ENCODE data around the gene F7.

Gene F7

GRCh38 chr13:113096052-113096744 lies 9.4 kb upstream of the F7 start:
- TF ChIP-seq, protein P1, sequence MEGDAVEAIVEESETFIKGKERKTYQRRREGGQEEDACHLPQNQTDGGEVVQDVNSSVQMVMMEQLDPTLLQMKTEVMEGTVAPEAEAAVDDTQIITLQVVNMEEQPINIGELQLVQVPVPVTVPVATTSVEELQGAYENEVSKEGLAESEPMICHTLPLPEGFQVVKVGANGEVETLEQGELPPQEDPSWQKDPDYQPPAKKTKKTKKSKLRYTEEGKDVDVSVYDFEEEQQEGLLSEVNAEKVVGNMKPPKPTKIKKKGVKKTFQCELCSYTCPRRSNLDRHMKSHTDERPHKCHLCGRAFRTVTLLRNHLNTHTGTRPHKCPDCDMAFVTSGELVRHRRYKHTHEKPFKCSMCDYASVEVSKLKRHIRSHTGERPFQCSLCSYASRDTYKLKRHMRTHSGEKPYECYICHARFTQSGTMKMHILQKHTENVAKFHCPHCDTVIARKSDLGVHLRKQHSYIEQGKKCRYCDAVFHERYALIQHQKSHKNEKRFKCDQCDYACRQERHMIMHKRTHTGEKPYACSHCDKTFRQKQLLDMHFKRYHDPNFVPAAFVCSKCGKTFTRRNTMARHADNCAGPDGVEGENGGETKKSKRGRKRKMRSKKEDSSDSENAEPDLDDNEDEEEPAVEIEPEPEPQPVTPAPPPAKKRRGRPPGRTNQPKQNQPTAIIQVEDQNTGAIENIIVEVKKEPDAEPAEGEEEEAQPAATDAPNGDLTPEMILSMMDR (IDR thresholded peaks at IDR 0.05), result no peak

DNA sequence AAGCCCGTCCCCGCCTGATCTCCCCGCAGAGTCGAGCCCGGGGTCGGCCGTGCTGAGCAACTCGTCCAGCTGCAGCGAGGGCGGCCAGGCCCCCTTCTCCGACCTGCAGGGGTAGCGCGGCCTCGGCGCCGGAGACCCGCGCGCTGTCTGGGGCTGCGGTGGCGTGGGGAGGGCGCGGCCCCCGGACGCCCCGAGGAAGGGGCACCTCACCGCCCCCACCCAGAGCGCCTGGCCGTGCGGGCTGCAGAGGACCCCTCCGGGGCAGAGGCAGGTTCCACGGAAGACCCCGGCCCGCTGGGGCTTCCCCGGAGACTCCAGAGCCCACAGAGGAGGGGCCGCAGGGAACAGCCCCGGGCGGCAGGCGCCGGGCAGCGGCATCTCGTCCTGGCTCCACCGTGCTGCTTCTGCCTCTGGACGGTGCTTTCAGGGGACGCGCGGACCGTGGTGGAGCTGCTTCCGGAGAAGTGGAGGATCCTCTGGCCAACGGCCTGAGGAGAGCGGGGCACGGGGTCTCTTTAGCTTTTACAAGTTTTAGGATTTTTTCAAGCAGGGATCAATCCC lies 8.8 kb upstream of the F7 start:
- TF ChIP-seq, protein P1 (IDR thresholded peaks at IDR 0.05), result no peak

GRCh38 chr13:113097651-113098050 lies 7.9 kb upstream of the F7 start:
- TF ChIP-seq, protein P1 (IDR thresholded peaks at IDR 0.05), result no peak

DNA sequence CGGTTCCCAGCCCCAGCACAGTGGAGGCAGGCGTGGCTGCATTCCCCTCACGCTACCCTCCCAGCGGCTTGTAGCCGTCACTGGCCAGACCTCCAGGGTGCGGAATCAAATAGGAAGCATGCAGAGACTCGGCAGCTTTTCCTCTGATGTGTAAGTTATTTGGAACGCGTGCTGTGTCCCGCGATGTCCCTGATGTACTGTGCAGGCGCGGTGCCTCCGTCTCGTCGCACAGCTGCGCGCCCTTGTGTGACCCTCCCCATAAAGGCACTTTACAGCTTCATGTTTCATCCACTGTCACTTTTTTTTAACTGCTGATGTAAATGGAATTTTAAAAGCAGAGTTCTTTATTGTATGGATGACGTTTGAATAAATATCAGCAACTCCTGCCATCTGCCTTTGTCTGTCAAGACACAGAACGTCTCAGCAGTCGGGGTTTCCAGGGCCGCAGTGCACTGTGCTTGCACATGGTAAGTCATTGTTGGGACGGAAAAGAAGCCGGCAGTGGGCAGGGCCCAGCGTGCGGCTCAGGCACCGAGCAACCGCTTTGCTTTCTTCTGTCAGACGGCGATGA lies 7.3 kb upstream of the F7 start:
- TF ChIP-seq, protein P1 (IDR thresholded peaks at IDR 0.05), result no peak

- TF ChIP-seq, protein P1 (IDR thresholded peaks at IDR 0.05), result no peak
These were observed 6.4 kb upstream of the F7 start for GRCh38 chr13:113099142-113099541.

- TF ChIP-seq, protein P1 (IDR thresholded peaks at IDR 0.05), result no peak
These were observed 2.9 kb upstream of the F7 start for GRCh38 chr13:113102727-113103126.

- TF ChIP-seq, protein P1 (IDR thresholded peaks at IDR 0.05), result no peak
These were observed 1.9 kb upstream of the F7 start for GRCh38 chr13:113103646-113104045.
